HG03066 (cell line): ENCODE data around the gene ZBTB42.

Experiments
- ATAC-seq: cut with Tn5 transposase; IDR thresholded peaks from one replicate; pipeline ENCODE4 v1.9.1; 2021; ENCODE audit warnings: low read depth; ENCODE audit not compliant: unreplicated experiment

Gene ZBTB42

GRCh38 chr14:104781271-104782077 lies 19.4 kb upstream of the ZBTB42 start:
- no peak for ATAC-seq

GRCh38 chr14:104782086-104782807 lies 18.7 kb upstream of the ZBTB42 start:
- no peak for ATAC-seq

GRCh38 chr14:104782808-104783139 lies 18.1 kb upstream of the ZBTB42 start:
- no peak for ATAC-seq

GRCh38 chr14:104783484-104784217 lies 17.2 kb upstream of the ZBTB42 start:
- no peak for ATAC-seq

GRCh38 chr14:104784218-104784568 lies 16.7 kb upstream of the ZBTB42 start:
- no peak for ATAC-seq

GRCh38 chr14:104784846-104785707 lies 15.8 kb upstream of the ZBTB42 start:
- no peak for ATAC-seq

- no peak for ATAC-seq
Observed at GRCh38 chr14:104785708-104786080, 15.2 kb upstream of the ZBTB42 start.

- ATAC-seq: no peak
Observed at GRCh38 chr14:104786091-104786586, 14.8 kb upstream of the ZBTB42 start.

- ATAC-seq: no peak
Observed at GRCh38 chr14:104786726-104787675, 13.9 kb upstream of the ZBTB42 start.

GRCh38 chr14:104787736-104788135 lies 13.2 kb upstream of the ZBTB42 start:
- ATAC-seq: no peak

- no peak for ATAC-seq
Observed at GRCh38 chr14:104788161-104788818, 12.6 kb upstream of the ZBTB42 start.

GRCh38 chr14:104788873-104789663 lies 11.8 kb upstream of the ZBTB42 start:
- no peak for ATAC-seq

- ATAC-seq: no peak
Observed at GRCh38 chr14:104789752-104790743, 10.9 kb upstream of the ZBTB42 start.

GRCh38 chr14:104791425-104791824 lies 9.5 kb upstream of the ZBTB42 start:
- ATAC-seq: no peak

GRCh38 chr14:104792101-104792884 lies 8.6 kb upstream of the ZBTB42 start:
- no peak for ATAC-seq
